ENCODE measurements around the gene PITRM1.

- TF ChIP-seq CTCF (IDR thresholded peaks at IDR 0.05; ENCODE audit: poor library complexity) (no peak), EZH2phosphoT487 (IDR thresholded peaks at IDR 0.05; ENCODE audit: low read depth, severe bottlenecking, unreplicated experiment) (no peak)
Observed at GRCh38 chr10:3126741-3127346, 45.7 kb downstream of the PITRM1 start.

Data from hepatocyte (in vitro differentiated cells).